BE2C (cell line): Measurements from ENCODE around the gene RAB41.
"Not testable (repeated sequence)": the region's sequence is repeated elsewhere in the genome, so short reads cannot be mapped to it uniquely, and the experiment has no call there.

Experiments
- DNase-seq: peaks from one replicate; pipeline ENCODE4 v3.0.0-alpha.2; 2020
- H3K27me3 ChIP-seq: fragments of 250-450 bp; sonication (Bioruptor Pico); 2 replicates; pipeline ENCODE4 v1.5.1; 2020; ENCODE audit warnings: mild to moderate bottlenecking
- H3K36me3 ChIP-seq: fragments of 250-450 bp; sonication (Bioruptor Pico); 2 replicates; pipeline ENCODE4 v1.5.1; 2020; ENCODE audit warnings: mild to moderate bottlenecking
- H3K4me1 ChIP-seq: fragments of 250-450 bp; sonication (Bioruptor Pico); 2 replicates; pipeline ENCODE4 v1.5.1; 2020
- H3K4me3 ChIP-seq: 2 replicates; pipeline ENCODE4 v1.5.1; 2011; ENCODE audit warnings: low read depth, low read length
- H3K9me3 ChIP-seq: fragments of 250-450 bp; sonication (Bioruptor Pico); 2 replicates; pipeline ENCODE4 v1.5.1; 2020
- CTCF ChIP-seq: IDR thresholded peaks from 2 replicates; pipeline ENCODE4 v1.5.1; 2012; ENCODE audit warnings: mild to moderate bottlenecking, low read depth, low read length

The RAB41 gene

GRCh38 chrX:70293621-70294020 lies 11.6 kb downstream of the RAB41 start:
- DNase-seq: no peak
- Histone ChIP-seq H3K36me3 (no peaks in the 10 kb centered on the region), H3K9me3 (no peaks in the 10 kb centered on the region), H3K27me3 (no peaks in the 10 kb centered on the region), H3K4me3 (no peak overlapping the region), H3K4me1 (no peaks in the 10 kb centered on the region)
- no peak for TF ChIP-seq CTCF

GRCh38 chrX:70301716-70302115 lies 19.7 kb downstream of the RAB41 start:
- DNase-seq: no peak
- Histone ChIP-seq H3K4me3 (no peak overlapping the region), H3K4me1 (no peaks in the 10 kb centered on the region), H3K9me3 (no peaks in the 10 kb centered on the region), H3K27me3 (no peaks in the 10 kb centered on the region), H3K36me3 (peaks cover 5% of the 10 kb centered on the region)
- TF ChIP-seq CTCF: no peak

- no peak for TF ChIP-seq CTCF
- peaks cover 2% of the 10 kb centered on the region; the same call in 1 of the 2 replicates for H3K36me3 ChIP-seq
- DNase-seq: no peak
These were observed 31.5 kb downstream of the RAB41 start for GRCh38 chrX:70313503-70313902.

GRCh38 chrX:70322784-70323183 lies 40.8 kb downstream of the RAB41 start:
- Histone ChIP-seq H3K27me3 (no peaks in the 10 kb centered on the region), H3K36me3 (no peaks in the 10 kb centered on the region), H3K4me3 (no peak overlapping the region)

More at GRCh38 chrX:70313503-70313902, 31.5 kb downstream of the RAB41 start:
- no peaks in the 10 kb centered on the region for H3K4me1 ChIP-seq
- H3K27me3 ChIP-seq: no peaks in the 10 kb centered on the region
- H3K4me3 ChIP-seq: no peak overlapping the region
- H3K9me3 ChIP-seq: no peaks in the 10 kb centered on the region

GRCh38 chrX:70323628-70324027 lies 41.7 kb downstream of the RAB41 start:
- H3K9me3 ChIP-seq: not testable (repeated sequence)

More at GRCh38 chrX:70322784-70323183, 40.8 kb downstream of the RAB41 start:
- TF ChIP-seq CTCF: no peak
- no peaks in the 10 kb centered on the region for H3K4me1 ChIP-seq
- DNase-seq: no peak
- H3K9me3 ChIP-seq: no peaks in the 10 kb centered on the region

GRCh38 chrX:70324326-70324725 lies 42.4 kb downstream of the RAB41 start:
- Histone ChIP-seq H3K36me3 (no peaks in the 10 kb centered on the region), H3K27me3 (no peaks in the 10 kb centered on the region), H3K4me1 (no peaks in the 10 kb centered on the region), H3K4me3 (no peak overlapping the region), H3K9me3 (no peaks in the 10 kb centered on the region)
- DNase-seq: no peak
- TF ChIP-seq CTCF: no peak

More at GRCh38 chrX:70323628-70324027, 41.7 kb downstream of the RAB41 start:
- H3K4me1 ChIP-seq, H3K4me3 ChIP-seq, H3K27me3 ChIP-seq, DNase-seq, H3K36me3 ChIP-seq: not testable (repeated sequence)

- no peak for TF ChIP-seq CTCF
- H3K9me3 ChIP-seq: no peaks in the 10 kb centered on the region
- H3K4me1 ChIP-seq: no peaks in the 10 kb centered on the region
- no peak for DNase-seq
- no peaks in the 10 kb centered on the region for H3K27me3 ChIP-seq
- no peaks in the 10 kb centered on the region for H3K36me3 ChIP-seq
- H3K4me3 ChIP-seq: no peak overlapping the region
These were observed 49.2 kb downstream of the RAB41 start for GRCh38 chrX:70331161-70331560.
